GM10248 (cell line): Measurements from ENCODE around the gene ATP1A4.
"Not testable (repeated sequence)": the region's sequence is repeated elsewhere in the genome, so short reads cannot be mapped to it uniquely, and the experiment has no call there.

Source experiments
- CTCF ChIA-PET: fragments of 300-600 bp; sonication (Branson Sonifier 250); formaldehyde crosslinking; extraction: SDS; loops from one replicate; lab custom pipeline; 2021; ENCODE audit warnings: antibody characterized with exemption; lab: Yijun Ruan, JAX
- POLR2A ChIA-PET: fragments of 350-650 bp; sonication (Branson Sonifier 250); formaldehyde crosslinking; extraction: SDS; loops from one replicate; lab custom pipeline; 2020; ENCODE audit warnings: antibody characterized with exemption; lab: Yijun Ruan, JAX
- DNase-seq: peaks from one replicate; pipeline ENCODE4 v3.0.0; 2012; ENCODE audit errors: extremely low spot score
- TF ChIP-seq, protein P1 (sequence below): IDR thresholded peaks from 2 replicates; pipeline ENCODE4 v1.5.1; 2012; ENCODE audit warnings: mild to moderate bottlenecking, low read depth; ENCODE audit errors: extremely low read depth, missing control alignments, control extremely low read depth

Gene ATP1A4

DNA sequence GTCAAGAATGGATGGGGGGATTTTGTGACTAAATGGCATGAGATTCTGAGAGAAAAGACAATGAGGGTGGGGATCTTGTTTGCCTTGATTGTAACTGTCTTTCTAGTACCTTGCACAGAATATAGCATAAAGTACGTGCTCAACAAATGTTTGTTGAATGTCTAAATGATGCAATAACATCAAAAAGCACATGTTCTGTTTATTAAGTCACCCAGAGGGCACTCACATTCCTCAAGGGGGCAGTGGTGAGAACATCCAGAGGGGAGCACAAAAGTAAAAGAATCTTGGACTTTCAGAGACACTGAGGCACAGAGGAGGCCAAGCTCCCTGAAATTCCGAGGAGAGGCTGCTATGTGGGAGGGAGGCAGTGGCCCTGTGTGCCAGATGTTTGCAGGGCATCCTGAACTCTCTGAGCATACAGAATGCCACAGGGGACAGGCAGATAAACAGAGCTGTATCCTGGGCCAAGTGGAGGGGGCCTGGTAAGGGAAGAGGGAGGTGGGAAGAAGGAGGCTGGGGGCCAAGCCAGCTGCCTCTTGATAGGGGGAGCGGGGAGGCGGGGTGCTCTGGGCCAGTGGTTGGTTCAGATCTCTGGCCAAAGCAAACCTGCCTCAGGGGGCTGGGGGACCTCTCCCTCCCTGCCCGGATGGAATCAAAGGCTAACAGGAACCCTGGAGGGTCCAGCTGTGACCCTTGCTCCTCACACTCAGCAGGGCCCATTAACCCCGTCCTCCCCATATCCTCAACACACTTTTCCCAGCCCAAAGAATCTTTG, 42.3 kb upstream of the ATP1A4 start:
- CTCF ChIA-PET, result interaction anchor here (0.6 to 3.0 kb wide), 20 partner anchors 8 to 270 kb away, joined by 3 to 18 read pairs (median 4); partner anchors contain the start of gene NHLH1
- POLR2A ChIA-PET, result no interaction called here
- DNase-seq, result peak; percentile 60
- TF ChIP-seq, protein P1, sequence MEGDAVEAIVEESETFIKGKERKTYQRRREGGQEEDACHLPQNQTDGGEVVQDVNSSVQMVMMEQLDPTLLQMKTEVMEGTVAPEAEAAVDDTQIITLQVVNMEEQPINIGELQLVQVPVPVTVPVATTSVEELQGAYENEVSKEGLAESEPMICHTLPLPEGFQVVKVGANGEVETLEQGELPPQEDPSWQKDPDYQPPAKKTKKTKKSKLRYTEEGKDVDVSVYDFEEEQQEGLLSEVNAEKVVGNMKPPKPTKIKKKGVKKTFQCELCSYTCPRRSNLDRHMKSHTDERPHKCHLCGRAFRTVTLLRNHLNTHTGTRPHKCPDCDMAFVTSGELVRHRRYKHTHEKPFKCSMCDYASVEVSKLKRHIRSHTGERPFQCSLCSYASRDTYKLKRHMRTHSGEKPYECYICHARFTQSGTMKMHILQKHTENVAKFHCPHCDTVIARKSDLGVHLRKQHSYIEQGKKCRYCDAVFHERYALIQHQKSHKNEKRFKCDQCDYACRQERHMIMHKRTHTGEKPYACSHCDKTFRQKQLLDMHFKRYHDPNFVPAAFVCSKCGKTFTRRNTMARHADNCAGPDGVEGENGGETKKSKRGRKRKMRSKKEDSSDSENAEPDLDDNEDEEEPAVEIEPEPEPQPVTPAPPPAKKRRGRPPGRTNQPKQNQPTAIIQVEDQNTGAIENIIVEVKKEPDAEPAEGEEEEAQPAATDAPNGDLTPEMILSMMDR, result peak; percentile 35

DNA sequence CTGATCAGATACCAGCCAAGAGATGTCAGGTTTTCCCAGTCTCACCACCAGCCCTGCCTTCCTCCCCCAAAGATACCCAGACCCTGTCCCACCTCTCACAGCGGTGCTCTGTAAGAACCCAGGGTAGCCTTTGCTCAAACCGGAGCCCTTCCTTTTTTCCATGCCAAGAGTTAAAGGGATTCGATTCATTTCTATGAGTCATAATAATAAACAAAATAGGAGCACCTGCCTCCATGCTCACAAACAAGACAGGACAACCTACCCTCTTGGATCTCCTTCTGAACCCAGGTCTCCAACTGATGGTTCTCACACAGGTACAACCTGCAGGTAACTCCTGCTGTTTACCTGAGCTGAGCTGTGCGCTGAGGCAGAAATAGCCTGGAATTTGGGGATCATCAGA, 41.7 kb upstream of the ATP1A4 start:
- TF ChIP-seq, protein P1, result no peak
- ChIA-PET POLR2A (no interaction called here), CTCF (interaction anchor here (0.6 to 3.0 kb wide), 13 partner anchors 8 to 194 kb away, joined by 3 to 18 read pairs (median 4); no protein-coding TSS in a partner anchor)
- DNase-seq, result no peak

DNA sequence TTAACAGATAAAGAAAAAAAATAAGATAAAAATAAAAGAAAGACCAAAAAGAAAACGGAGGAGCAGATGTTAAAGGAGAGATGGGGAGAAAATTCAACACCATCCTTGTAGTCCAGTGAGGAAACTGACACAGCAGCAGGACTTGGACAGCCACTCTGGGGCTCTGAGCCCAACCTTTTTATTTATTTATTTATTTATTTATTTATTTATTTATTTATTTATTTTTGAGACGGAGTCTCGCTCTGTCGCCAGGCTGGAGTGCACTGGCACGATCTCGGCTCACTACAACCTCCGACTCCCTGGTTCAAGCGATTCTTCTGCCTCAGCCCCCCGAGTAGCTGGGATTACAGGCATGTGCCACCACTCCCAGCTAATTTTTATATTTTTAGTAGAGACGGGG, 39.9 kb upstream of the ATP1A4 start:
- POLR2A ChIA-PET, DNase-seq: not testable (repeated sequence)
- CTCF ChIA-PET, result interaction anchor here (1.5 to 1.8 kb wide), 2 partner anchors 51 to 265 kb away, joined by 3 to 4 read pairs; no protein-coding TSS in a partner anchor

DNA sequence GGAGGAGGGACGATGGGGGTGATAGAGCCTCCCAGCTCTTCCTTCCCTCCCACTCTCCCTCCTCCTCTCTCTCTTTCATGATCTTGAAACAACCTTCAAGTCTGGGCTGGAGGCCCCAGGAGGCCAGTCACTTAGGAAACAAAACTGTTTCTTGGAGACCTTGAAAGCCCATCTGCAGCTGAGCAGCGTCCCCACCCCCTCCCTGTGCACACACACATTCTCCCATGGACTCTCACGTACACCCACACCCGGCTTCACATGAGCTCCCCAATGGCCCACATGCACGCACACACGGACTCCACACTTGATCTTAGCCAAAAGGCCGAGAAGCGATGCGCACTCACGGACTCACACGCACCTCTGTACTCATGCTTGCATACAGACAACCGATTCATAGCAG, 39.0 kb upstream of the ATP1A4 start:
- DNase-seq, result no peak
- CTCF ChIA-PET, result interaction anchor here (0.7 to 1.1 kb wide), 2 partner anchors 81 to 264 kb away, joined by 3 read pairs; no protein-coding TSS in a partner anchor
- TF ChIP-seq, protein P1, result no peak
- POLR2A ChIA-PET, result no interaction called here

DNA sequence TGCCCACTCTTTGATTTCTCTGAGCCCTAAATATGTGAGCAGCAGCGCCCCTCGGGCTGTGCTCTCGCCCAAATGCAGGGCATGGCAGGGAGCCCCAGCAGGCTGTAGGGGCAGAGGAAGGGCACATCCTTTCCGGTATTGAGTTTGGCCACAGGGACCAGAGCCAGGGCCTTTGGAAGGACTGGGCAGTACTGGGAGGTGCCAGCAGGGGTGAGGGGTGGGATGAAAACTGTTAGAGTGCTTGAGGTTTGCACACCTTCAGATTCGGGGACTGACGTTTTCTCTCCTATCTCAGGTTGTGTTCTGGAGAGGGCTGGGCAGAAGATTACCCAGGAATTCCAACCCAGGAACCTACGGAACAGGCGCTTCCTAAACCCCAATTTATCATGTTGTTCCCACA, 38.0 kb upstream of the ATP1A4 start:
- no peak for DNase-seq
- ChIA-PET POLR2A (no interaction called here), CTCF (interaction anchor here (1.0 kb wide), 1 partner anchor 9 kb away, joined by 3 read pairs; no protein-coding TSS in a partner anchor)
- TF ChIP-seq, protein P1, result no peak

DNA sequence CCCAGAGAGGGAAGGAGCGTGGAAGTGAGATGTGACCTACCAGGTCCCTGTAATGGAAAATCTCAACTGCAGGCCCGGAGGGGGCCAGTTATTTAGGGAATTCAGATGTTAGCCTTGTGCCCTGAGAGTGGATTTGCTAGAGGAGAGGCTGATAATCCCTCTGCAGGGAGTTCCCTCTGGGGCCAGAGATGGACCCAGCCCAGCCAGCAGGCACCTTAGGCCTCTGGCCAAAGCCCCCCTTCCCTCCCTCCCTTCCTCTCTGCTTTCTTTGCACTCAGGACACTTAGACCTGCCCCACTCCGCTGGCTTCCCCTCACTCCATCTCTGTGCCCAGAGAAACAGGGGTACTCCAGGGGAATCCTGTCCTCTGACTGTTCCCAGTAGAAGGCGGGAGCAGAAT, 37.3 kb upstream of the ATP1A4 start:
- ChIA-PET POLR2A (no interaction called here), CTCF (interaction anchor here (1.3 kb wide), 1 partner anchor 13 kb away, joined by 4 read pairs; no protein-coding TSS in a partner anchor)
- TF ChIP-seq, protein P1, result no peak
- DNase-seq, result no peak
